PC-3 (cell line): ENCODE data around the gene C1QL1.

Experiments
- EZH2 ChIP-seq: fragments of 300-600 bp; sonication (generic); IDR thresholded peaks from one replicate; pipeline ENCODE4 v1.6.1; 2017; ENCODE audit warnings: antibody characterized with exemption, mild to moderate bottlenecking, low read length; ENCODE audit not compliant: unreplicated experiment
- TF ChIP-seq, protein P1 (sequence below): fragments of 300-600 bp; sonication (generic); conservative IDR thresholded peaks from 2 replicates; pipeline ENCODE4 v1.5.1; 2017; ENCODE audit warnings: antibody characterized with exemption, low read depth, mild to moderate bottlenecking, low read length

DNA sequence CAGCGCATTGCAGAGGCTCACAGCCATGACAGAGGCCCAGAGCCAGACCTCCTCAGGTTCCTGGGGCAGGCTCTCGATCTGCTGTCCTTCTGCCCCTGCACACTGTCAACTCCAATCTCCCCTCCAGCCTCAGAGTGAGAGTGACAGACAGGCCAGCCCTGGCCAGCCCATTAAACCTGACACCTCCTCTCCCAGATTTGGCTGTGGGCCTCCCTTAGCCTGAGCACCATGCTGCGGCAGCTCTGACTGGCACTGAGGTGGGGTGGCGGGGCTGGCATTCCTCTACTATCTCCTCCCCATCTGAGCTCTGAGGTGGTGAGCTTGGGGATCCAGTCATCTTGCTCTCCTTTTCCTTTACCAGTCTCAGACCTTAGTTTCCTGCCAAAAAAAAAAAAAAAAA, 15.5 kb upstream of the C1QL1 start:
- TF ChIP-seq, protein P1, sequence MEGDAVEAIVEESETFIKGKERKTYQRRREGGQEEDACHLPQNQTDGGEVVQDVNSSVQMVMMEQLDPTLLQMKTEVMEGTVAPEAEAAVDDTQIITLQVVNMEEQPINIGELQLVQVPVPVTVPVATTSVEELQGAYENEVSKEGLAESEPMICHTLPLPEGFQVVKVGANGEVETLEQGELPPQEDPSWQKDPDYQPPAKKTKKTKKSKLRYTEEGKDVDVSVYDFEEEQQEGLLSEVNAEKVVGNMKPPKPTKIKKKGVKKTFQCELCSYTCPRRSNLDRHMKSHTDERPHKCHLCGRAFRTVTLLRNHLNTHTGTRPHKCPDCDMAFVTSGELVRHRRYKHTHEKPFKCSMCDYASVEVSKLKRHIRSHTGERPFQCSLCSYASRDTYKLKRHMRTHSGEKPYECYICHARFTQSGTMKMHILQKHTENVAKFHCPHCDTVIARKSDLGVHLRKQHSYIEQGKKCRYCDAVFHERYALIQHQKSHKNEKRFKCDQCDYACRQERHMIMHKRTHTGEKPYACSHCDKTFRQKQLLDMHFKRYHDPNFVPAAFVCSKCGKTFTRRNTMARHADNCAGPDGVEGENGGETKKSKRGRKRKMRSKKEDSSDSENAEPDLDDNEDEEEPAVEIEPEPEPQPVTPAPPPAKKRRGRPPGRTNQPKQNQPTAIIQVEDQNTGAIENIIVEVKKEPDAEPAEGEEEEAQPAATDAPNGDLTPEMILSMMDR = no peak
- no peak for TF ChIP-seq EZH2
